Fibroblast of lung (primary cell): ENCODE results near the gene TMEM131. TPM values are rescaled to one million over a fixed set of nuclear protein-coding genes. Genes with fewer than 3 reads are reported as not detected.
A peak's percentile ranks its signal among the peaks of the same experiment; 100 is the strongest.

Experiments used
- DNase-seq, 2 donors: peaks; one replicate each; pipeline versions ENCODE4 v3.0.0 to v3.0.0-alpha.2; 2010; ENCODE audit warnings: low read depth in 2 of 2
- H2AFZ ChIP-seq: 2 replicates; pipeline ENCODE4 v1.5.1; 2012; ENCODE audit warnings: low read length, control low read depth, inconsistent platforms
- H3K27ac ChIP-seq: 2 replicates; pipeline ENCODE4 v1.5.1; 2011; ENCODE audit warnings: low read length, control low read depth; ENCODE audit not compliant: insufficient read depth
- H3K27me3 ChIP-seq: 2 replicates; pipeline ENCODE4 v1.5.1; 2011; ENCODE audit warnings: mild to moderate bottlenecking, low read length; ENCODE audit not compliant: control insufficient read depth, insufficient read depth
- H3K36me3 ChIP-seq: 2 replicates; pipeline ENCODE4 v1.5.1; 2011; ENCODE audit warnings: low read length; ENCODE audit not compliant: control insufficient read depth, insufficient read depth
- H3K4me1 ChIP-seq: 2 replicates; pipeline ENCODE4 v1.5.1; 2011; ENCODE audit warnings: low read length; ENCODE audit not compliant: control insufficient read depth, insufficient read depth; ENCODE audit errors: extremely low read depth
- H3K4me2 ChIP-seq: 2 replicates; pipeline ENCODE4 v1.5.1; 2011; ENCODE audit warnings: low read length, control low read depth; ENCODE audit not compliant: insufficient read depth; ENCODE audit errors: extremely low read depth
- H3K4me3 ChIP-seq, 4 experiments: fragments of 200-600 bp in 1 of 4; sonication (generic) in 1 of 4; replicated peaks in 1 of 4; 2 replicates each; pipeline ENCODE4 v1.5.1; 2011 to 2016; ENCODE audit warnings: low read length in 4 of 4, low read depth in 3 of 4, mild to moderate bottlenecking in 3 of 4, control low read depth in 2 of 4, inconsistent platforms in 1 of 4, mixed read lengths in 1 of 4; ENCODE audit not compliant: insufficient read depth in 1 of 4; ENCODE audit errors: control extremely low read depth in 1 of 4
- H3K79me2 ChIP-seq: 2 replicates; pipeline ENCODE4 v1.5.1; 2012; ENCODE audit warnings: mild to moderate bottlenecking, low read length, inconsistent platforms; ENCODE audit not compliant: control insufficient read depth, insufficient read depth
- H3K9ac ChIP-seq: 2 replicates; pipeline ENCODE4 v1.5.1; 2011; ENCODE audit warnings: mild to moderate bottlenecking, low read length, control low read depth; ENCODE audit not compliant: insufficient read depth
- H3K9me3 ChIP-seq: 2 replicates; pipeline ENCODE4 v1.5.1; 2012; ENCODE audit warnings: low read depth, low read length; ENCODE audit not compliant: control insufficient read depth, insufficient read depth
- H4K20me1 ChIP-seq: 2 replicates; pipeline ENCODE4 v1.5.1; 2011; ENCODE audit warnings: low read length; ENCODE audit not compliant: control insufficient read depth, insufficient read depth; ENCODE audit errors: extremely low read depth
- CTCF ChIP-seq, 2 donors: IDR thresholded peaks in 1 of 2; conservative IDR thresholded peaks in 1 of 2; 1 replicate in 1 of 2; 2 replicates in 1 of 2; pipeline ENCODE4 v1.5.1; 2011 to 2012; ENCODE audit warnings: low read length in 2 of 2, control low read depth in 1 of 2, inconsistent platforms in 1 of 2, low read depth in 1 of 2, mild to moderate bottlenecking in 1 of 2
- EZH2 ChIP-seq: IDR thresholded peaks from 2 replicates; pipeline ENCODE4 v1.5.1; 2012; ENCODE audit warnings: low read length, control low read depth, mild to moderate bottlenecking; ENCODE audit errors: missing control alignments
- polyA plus RNA-seq, 2 donors: library from polyadenylated mRNA; depleted of rRNA in 1 of 2; stranded (reverse) in 1 of 2; unstranded in 1 of 2; fragments of >200 nt; gene quantifications; 2 replicates each; pipeline ENCODE4 v1.2.1, GENCODE V29; 2011 to 2012; ENCODE audit warnings: missing spikeins in 1 of 2
- total RNA-seq: library from RNA; depleted of rRNA; stranded (reverse); fragments of >200 nt; gene quantifications from 2 replicates; pipeline ENCODE4 v1.2.1, GENCODE V29; 2014

Gene TMEM131
- total and polyA plus RNA-seq, 2 donors (not counting 1 experiment from before 2014, with no cell fraction given), result 18.1 to 32.4 TPM

- no peaks in the 10 kb centered on the region for H3K9me3 ChIP-seq
- H3K79me2 ChIP-seq, result no peaks in the 10 kb centered on the region
- H3K27me3 ChIP-seq, result peaks cover 3% of the 10 kb centered on the region
- TF ChIP-seq CTCF (conservative IDR thresholded peaks at IDR 0.05 in 1 of 2, IDR thresholded peaks at IDR 0.05 in 1 of 2; ENCODE audit: low read depth in 1 of 2, low read length in 2 of 2) (no peak), EZH2 (no peak)
- H3K4me3 ChIP-seq, result no peak overlapping the region
- no peak overlapping the region for H3K4me2 ChIP-seq
- H3K36me3 ChIP-seq, result no peaks in the 10 kb centered on the region
- H3K4me1 ChIP-seq, result no peaks in the 10 kb centered on the region
- peak; percentile 4 to 36 for DNase-seq
- H2AFZ ChIP-seq, result no peak overlapping the region
- H4K20me1 ChIP-seq, result no peaks in the 10 kb centered on the region
- no peak overlapping the region for H3K27ac ChIP-seq
- no peak overlapping the region for H3K9ac ChIP-seq
These were observed 269.3 kb downstream of the TMEM131 start for GRCh38 chr2:97726261-97727064.

GRCh38 chr2:97724946-97725688 is 270.6 kb downstream of the TMEM131 start:
- Histone ChIP-seq H3K27me3 (peaks cover 3% of the 10 kb centered on the region), H3K4me1 (no peaks in the 10 kb centered on the region), H3K4me3 (no peak overlapping the region), H3K36me3 (no peaks in the 10 kb centered on the region), H3K4me2 (no peak overlapping the region), H4K20me1 (no peaks in the 10 kb centered on the region), H3K79me2 (no peaks in the 10 kb centered on the region), H3K9me3 (no peaks in the 10 kb centered on the region), H3K9ac (no peak overlapping the region), H3K27ac (no peak overlapping the region), H2AFZ (no peak overlapping the region)
- no peak for TF ChIP-seq EZH2
- DNase-seq, result no peak

- Histone ChIP-seq H2AFZ (no peak overlapping the region), H3K9me3 (no peaks in the 10 kb centered on the region), H3K4me3 (no peak overlapping the region), H3K79me2 (no peaks in the 10 kb centered on the region), H3K27me3 (peaks cover 3% of the 10 kb centered on the region), H3K9ac (no peak overlapping the region), H3K36me3 (no peaks in the 10 kb centered on the region), H4K20me1 (no peaks in the 10 kb centered on the region), H3K4me1 (no peaks in the 10 kb centered on the region), H3K4me2 (no peak overlapping the region), H3K27ac (no peak overlapping the region)
- TF ChIP-seq EZH2, result no peak
- no peak for TF ChIP-seq CTCF (conservative IDR thresholded peaks at IDR 0.05 in 1 of 2, IDR thresholded peaks at IDR 0.05 in 1 of 2; ENCODE audit: low read depth in 1 of 2, low read length in 2 of 2)
- no peak for DNase-seq
These were observed 271.2 kb downstream of the TMEM131 start for GRCh38 chr2:97724501-97724900.
